Cardiac septum (tissue), 1 donor: Measurements from ENCODE around the gene CRYL1. TPM values are rescaled to one million over a fixed set of nuclear protein-coding genes. Genes with fewer than 3 reads are reported as not detected.

Source experiments
- DNase-seq: peaks from one replicate; pipeline ENCODE4 v3.0.0-alpha.2; 2020; ENCODE audit warnings: low spot score
- intact Hi-C: fragments of 100-400 bp; cut with DNase I; formaldehyde crosslinking; loops from one replicate; pipeline ENCODE4 v1.14.0; 2022
- microRNA-seq: library from miRNA; unstranded; fragments of <30 nt; microRNA quantifications from one replicate; pipeline ENCODE4 v1.2.0, GENCODE V29; 2020
- total RNA-seq: library from RNA; stranded (reverse); fragmentation: NEBNext Ultra II Directional; extraction: Animal tissue kit (Norgen Biotek cat#: 25700); gene quantifications from one replicate; pipeline ENCODE4 v1.2.1, GENCODE V29; 2021
- donor health status: DM: no; HTN: no; CAD: no.

The CRYL1 gene
- total RNA-seq, 1 donor from 2014 or later: 20.6 TPM

DNA sequence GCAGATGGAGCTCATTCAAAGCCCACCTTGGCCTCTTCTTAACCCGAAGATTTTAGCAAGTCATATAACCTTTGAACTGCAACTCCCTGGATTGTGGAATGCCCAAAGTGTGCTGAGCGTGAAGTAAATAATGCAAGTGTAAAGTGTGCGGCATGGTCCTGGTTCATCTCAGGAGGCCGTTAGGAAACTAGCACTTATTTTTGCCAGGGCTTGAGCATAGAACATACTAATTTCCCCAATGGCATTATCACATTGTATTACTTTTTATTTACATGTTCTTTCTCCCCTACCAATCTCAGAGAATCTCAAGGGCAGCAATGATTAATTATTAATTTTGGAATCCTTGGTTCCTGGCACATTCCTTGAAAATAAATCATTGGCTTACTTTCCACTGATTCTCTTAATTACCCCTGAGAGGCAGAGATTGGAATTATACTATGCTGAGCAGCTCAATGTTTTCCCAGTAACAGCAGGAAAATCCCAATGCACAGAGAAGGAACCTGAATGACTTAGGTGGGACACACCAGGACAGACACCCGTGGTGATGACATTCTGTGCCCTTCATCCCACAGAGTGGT, 164.7 kb downstream of the CRYL1 start:
- intact Hi-C loops: no loop called here
- no peak for DNase-seq

DNA sequence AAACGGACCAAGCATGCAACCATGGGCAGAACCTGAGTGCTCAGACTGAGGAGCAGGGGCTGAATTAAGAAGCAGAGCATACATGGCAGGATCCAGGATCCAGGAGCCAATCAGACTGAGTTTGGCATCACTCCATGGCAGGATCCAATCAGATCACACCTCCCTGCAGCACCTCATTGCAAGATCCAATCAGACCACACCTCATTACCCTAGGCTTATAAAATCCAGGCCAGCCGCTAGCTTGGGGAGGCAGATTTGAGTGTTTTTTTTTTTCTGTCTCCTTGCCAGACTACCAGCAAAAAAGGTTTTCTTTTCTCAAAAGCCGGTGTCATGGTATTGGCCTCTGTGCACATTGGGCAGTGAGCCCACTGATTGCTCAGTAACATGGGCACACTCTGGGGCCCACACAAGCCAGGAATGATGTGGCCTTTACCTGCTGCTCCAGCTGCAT, 165.6 kb downstream of the CRYL1 start:
- intact Hi-C loops: no loop called here

DNA sequence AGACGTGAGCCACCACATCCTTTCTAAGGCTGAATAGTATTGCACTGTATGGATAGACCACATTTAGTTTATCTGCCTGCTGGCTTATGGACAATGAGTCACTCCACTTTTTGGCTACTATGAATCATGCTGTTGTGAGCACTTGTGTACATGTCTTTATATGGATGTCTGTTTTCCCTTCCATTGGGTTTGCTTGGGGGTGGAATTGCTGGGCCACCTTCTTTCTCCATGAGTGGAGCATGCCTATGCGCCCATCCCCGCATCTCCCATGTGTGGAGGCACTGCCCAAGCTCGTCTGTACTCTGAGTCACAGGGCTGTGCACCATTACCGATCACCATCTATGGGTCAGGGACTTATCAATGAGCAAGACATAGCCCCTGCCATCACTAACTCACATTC, 166.3 kb downstream of the CRYL1 start:
- intact Hi-C loops: no loop called here
- no peak for DNase-seq

More for the DNA sequence above, 165.6 kb downstream of the CRYL1 start:
- DNase-seq: no peak

DNA sequence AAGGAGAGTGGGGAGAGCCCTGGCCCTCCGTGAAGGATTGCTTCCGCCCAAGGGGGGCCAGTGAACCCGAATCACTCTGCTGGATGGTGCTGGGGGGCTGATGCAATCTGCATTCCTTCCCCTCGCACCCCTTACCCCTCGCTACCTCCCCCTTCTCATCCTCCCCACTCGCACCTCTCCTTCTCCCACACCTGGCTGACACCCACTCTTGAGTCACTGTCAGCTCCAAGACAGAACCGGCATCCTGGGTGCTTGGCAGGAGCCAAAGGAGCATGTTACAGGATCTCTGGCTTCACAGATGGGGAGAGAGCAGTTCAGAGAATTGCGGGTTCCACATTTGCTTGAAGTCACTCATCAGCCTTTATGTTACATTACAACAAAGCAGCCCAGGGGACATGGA, 167.6 kb downstream of the CRYL1 start:
- intact Hi-C loops: no loop called here
- no peak for DNase-seq

DNA sequence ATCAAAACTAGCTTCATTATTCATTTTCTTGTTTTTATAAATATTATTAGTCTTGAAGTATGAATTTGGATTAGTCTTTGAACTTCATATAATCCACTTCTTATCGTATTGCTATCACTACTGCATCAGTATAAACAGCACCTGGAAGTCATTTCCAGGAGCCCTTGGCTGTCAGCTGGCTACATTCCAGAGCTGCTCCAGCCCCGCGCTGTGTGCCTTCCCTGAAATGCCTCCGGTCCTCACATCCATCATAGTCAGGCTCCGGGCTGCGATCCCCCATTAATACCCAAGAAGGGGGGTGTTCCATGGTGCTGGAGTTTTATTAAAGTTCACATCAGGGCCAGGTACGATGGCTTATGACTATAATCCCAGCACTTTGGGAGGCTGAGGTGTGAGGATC, 169.2 kb downstream of the CRYL1 start:
- no peak for DNase-seq
- intact Hi-C loops: no loop called here

DNA sequence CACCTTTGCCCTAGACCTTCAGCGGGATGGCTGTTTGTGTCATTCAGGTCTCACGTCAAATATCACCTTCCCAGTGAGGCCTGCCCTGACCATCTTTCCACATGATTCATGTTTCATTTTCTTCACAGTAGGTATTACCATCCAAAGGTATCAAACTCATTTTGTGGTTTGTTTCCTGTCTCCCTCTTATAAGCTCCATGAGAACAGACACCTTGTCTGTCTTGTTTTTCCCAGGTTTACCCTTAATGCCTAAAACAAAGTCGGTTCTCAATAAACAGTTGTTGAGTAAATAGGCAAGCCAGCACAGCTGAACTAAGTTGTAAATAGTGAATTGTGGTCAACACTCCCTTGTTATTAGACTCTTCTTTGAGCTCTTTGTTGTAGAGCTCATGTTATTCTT, 170.9 kb downstream of the CRYL1 start:
- intact Hi-C loops: no loop called here

DNA sequence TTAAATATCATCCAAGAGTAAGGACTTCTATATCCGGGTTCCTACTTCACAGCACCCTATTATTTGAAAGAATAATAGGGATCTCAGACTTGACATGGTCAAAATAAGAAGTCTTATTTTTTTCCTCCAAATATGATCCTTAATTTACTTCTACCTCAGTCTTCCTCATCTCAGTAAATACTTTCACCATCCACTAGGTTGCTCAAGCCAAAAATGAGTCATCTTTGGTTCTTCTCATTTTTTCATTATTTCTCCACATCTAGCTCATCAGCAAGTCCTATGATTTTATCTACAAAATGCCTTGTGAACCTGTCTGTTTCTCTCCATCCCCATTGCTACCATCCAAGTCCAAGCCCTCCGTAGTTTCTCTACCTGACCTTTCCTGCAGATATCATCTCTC, 171.7 kb downstream of the CRYL1 start:
- DNase-seq: no peak
- intact Hi-C loops: no loop called here

More for the DNA sequence above, 170.9 kb downstream of the CRYL1 start:
- no peak for DNase-seq

Small RNA genes lying within 50 kb of the gene (microRNA-seq; reads per million reads assigned to microRNA genes)
- gene MIR4499: not detected

Other genes starting within 250 kb of the CRYL1 start
- 9.7 TPM for gene IFT88, start 41.3 kb upstream of the CRYL1 start, total RNA-seq
- 2.4 TPM for gene IL17D, start 177.8 kb upstream of the CRYL1 start, total RNA-seq
- 6.2 TPM for gene EEF1AKMT1, start 248.1 kb upstream of the CRYL1 start, total RNA-seq